BLaER1 treated with 17β-estradiol and CSF1 and Interleukin-3, amounts not matched to agents 10 nM and 100 nM (cell line): ENCODE data around the gene RELB.
"Not testable (repeated sequence)": the region's sequence is repeated elsewhere in the genome, so short reads cannot be mapped to it uniquely, and the experiment has no call there.

Experiments
- H3K27ac ChIP-seq, 11 experiments: shearing (Covaris generic); formaldehyde crosslinking; 2 replicates each; pipeline ENCODE4 v1.8.1; 2022
- H3K27me3 ChIP-seq, 11 experiments: shearing (Covaris generic); formaldehyde crosslinking; 2 replicates each; pipeline ENCODE4 v1.8.1; 2022
- H3K36me3 ChIP-seq, 11 experiments: shearing (Covaris generic); formaldehyde crosslinking; 2 replicates each; pipeline ENCODE4 v1.8.1; 2022
- H3K4me1 ChIP-seq, 10 experiments: shearing (Covaris generic); formaldehyde crosslinking; 2 replicates each; pipeline ENCODE4 v1.8.1; 2022
- H3K4me2 ChIP-seq, 11 experiments: shearing (Covaris generic); formaldehyde crosslinking; 2 replicates each; pipeline ENCODE4 v1.8.1; 2022
- H3K4me3 ChIP-seq, 10 experiments: shearing (Covaris generic); formaldehyde crosslinking; 2 replicates each; pipeline ENCODE4 v1.8.1; 2022
- H3K9ac ChIP-seq, 11 experiments: shearing (Covaris generic); formaldehyde crosslinking; 2 replicates each; pipeline ENCODE4 v1.8.1; 2022
- H3K9me3 ChIP-seq, 11 experiments: shearing (Covaris generic); formaldehyde crosslinking; replicated peaks in 1 of 11; 2 replicates each; pipeline ENCODE4 v1.8.1; 2022
- H4K20me1 ChIP-seq, 11 experiments: shearing (Covaris generic); formaldehyde crosslinking; 2 replicates each; pipeline ENCODE4 v1.8.1; 2022
- Cebpa-rat ChIP-seq, 11 experiments: shearing (Covaris generic); IDR thresholded peaks; 2 replicates each; pipeline ENCODE4 v1.8.1; 2022

RELB gene

GRCh38 chr19:44990966-44991365 lies 10.3 kb upstream of the RELB start:
- Histone ChIP-seq H4K20me1 (peaks cover 0 to 87% (median 8%) of the 10 kb centered on the region in 11 experiments; a peak in 12 of 22 replicates), H3K9me3 (no peaks in the 10 kb centered on the region), H3K27me3 (no peaks in the 10 kb centered on the region), H3K9ac (peak overlapping the region in 1 of 11 experiments; percentile 17; a peak in 1 of 22 replicates), H3K36me3 (peaks cover 65 to 85% (median 78%) of the 10 kb centered on the region in 11 experiments), H3K4me1 (peaks cover 8 to 24% (median 14%) of the 10 kb centered on the region in 10 experiments; a peak in 16 of 20 replicates), H3K4me3 (no peak overlapping the region), H3K4me2 (no peak overlapping the region), H3K27ac (no peak overlapping the region)
- no peak for TF ChIP-seq Cebpa-rat (IDR thresholded peaks at IDR 0.05)

GRCh38 chr19:44992336-44993163 lies 8.7 kb upstream of the RELB start:
- Histone ChIP-seq H3K9me3 (no peaks in the 10 kb centered on the region), H3K4me3 (no peak overlapping the region), H3K36me3 (peaks cover 50 to 69% (median 62%) of the 10 kb centered on the region in 11 experiments), H3K4me1 (peaks cover 3 to 15% (median 10%) of the 10 kb centered on the region in 10 experiments; a peak in 16 of 20 replicates), H4K20me1 (peaks cover 0 to 71% (median 7%) of the 10 kb centered on the region in 11 experiments; a peak in 9 of 22 replicates), H3K9ac (no peak overlapping the region), H3K27me3 (no peaks in the 10 kb centered on the region), H3K4me2 (no peak overlapping the region), H3K27ac (no peak overlapping the region)
- no peak for TF ChIP-seq Cebpa-rat (IDR thresholded peaks at IDR 0.05)

- Histone ChIP-seq H3K9me3 (no peaks in the 10 kb centered on the region), H3K27me3 (no peaks in the 10 kb centered on the region), H3K36me3 (peaks cover 41 to 59% (median 53%) of the 10 kb centered on the region in 11 experiments), H3K4me3 (no peak overlapping the region), H3K27ac (no peak overlapping the region), H3K4me1 (peaks cover 0 to 11% (median 9%) of the 10 kb centered on the region in 10 experiments; a peak in 10 of 20 replicates), H3K9ac (no peak overlapping the region), H3K4me2 (no peak overlapping the region), H4K20me1 (peaks cover 0 to 61% (median 4%) of the 10 kb centered on the region in 11 experiments; a peak in 8 of 22 replicates)
- TF ChIP-seq Cebpa-rat (IDR thresholded peaks at IDR 0.05): no peak
These were observed 7.7 kb upstream of the RELB start for GRCh38 chr19:44993526-44993925.

DNA sequence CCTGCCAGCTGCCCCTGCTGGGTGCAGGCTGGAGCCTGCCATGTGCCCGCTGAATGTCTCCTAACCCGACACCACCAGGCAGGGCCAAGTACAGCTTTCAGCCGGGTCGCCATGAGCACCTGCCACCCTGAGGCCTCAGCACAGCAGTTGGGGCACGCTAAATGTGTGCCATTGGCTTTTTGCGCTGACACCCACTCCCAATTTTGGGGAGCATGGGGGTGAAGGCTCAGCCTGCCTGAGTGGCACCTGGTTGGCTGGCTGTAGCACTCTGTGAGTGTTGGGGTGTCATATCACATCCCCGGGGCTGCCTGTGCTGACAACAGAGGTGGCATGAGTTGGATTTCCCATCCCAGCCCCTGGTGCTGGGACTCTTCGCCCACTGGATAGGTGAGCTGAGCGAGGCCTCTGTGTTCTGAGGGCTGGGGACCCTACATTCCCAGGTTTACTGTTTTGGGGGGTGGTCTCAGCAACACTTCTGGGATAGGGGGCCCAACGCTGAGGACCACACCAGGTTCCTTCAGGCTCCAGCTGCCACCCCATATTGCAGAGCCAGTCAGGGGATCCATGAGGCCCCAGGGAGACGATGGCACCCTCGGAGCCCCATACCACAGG lies 7.2 kb upstream of the RELB start:
- Histone ChIP-seq H3K4me2 (peak overlapping the region in 6 of 11 experiments; percentile 2 to 33 (median 10); a peak in 5 of 22 replicates), H3K4me1 (peaks cover 0 to 11% (median 9%) of the 10 kb centered on the region in 10 experiments; a peak in 11 of 20 replicates), H3K27me3 (no peaks in the 10 kb centered on the region), H3K4me3 (no peak overlapping the region), H3K9me3 (no peaks in the 10 kb centered on the region), H3K27ac (0 out of 22 replicates have a peak overlapping the region, but pooled peaks of 1 of the 11 experiments have one; percentile 16), H3K36me3 (peaks cover 36 to 54% (median 48%) of the 10 kb centered on the region in 11 experiments), H4K20me1 (peaks cover 0 to 56% (median 3%) of the 10 kb centered on the region in 11 experiments; a peak in 6 of 22 replicates), H3K9ac (peak overlapping the region in 1 of 11 experiments; percentile 14; a peak in 1 of 22 replicates)
- no peak for TF ChIP-seq Cebpa-rat (IDR thresholded peaks at IDR 0.05)

- H3K9ac ChIP-seq: no peak overlapping the region
- peaks cover 0 to 27% (median 9%) of the 10 kb centered on the region in 11 experiments; a peak in 13 of 22 replicates for H4K20me1 ChIP-seq
- no peak overlapping the region for H3K27ac ChIP-seq
- H3K4me3 ChIP-seq: no peak overlapping the region
- no peaks in the 10 kb centered on the region for H3K9me3 ChIP-seq
- peaks cover 15 to 28% (median 25%) of the 10 kb centered on the region in 10 experiments; a peak in 19 of 20 replicates for H3K4me1 ChIP-seq
- H3K36me3 ChIP-seq: peaks cover 0 to 19% (median 14%) of the 10 kb centered on the region in 11 experiments; a peak in 16 of 22 replicates
- no peak overlapping the region for H3K4me2 ChIP-seq
- no peaks in the 10 kb centered on the region for H3K27me3 ChIP-seq
- no peak for TF ChIP-seq Cebpa-rat (IDR thresholded peaks at IDR 0.05)
These were observed 3.2 kb upstream of the RELB start for GRCh38 chr19:44998025-44998424.

GRCh38 chr19:44999131-44999925 lies 1.9 kb upstream of the RELB start:
- not testable (repeated sequence) for H3K27ac ChIP-seq, H3K9ac ChIP-seq, H3K4me3 ChIP-seq, H3K9me3 ChIP-seq, H3K27me3 ChIP-seq, H3K4me2 ChIP-seq
- Histone ChIP-seq H3K4me1 (peaks cover 16 to 25% (median 20%) of the 10 kb centered on the region in 10 experiments; a peak in 19 of 20 replicates), H4K20me1 (peaks cover 0 to 20% (median 13%) of the 10 kb centered on the region in 11 experiments; a peak in 13 of 22 replicates), H3K36me3 (peaks cover under 1 to 19% (median 13%) of the 10 kb centered on the region in 11 experiments; a peak in 15 of 22 replicates)

- Histone ChIP-seq H3K4me3 (peak overlapping the region in 8 of 10 experiments; percentile 29 to 87 (median 80); a peak in 13 of 20 replicates), H3K4me2 (peak overlapping the region; percentile 64 to 87 (median 70)), H3K9ac (peak overlapping the region in 10 of 11 experiments; percentile 15 to 100 (median 46); a peak in 13 of 22 replicates), H3K36me3 (peaks cover 0 to 31% (median 23%) of the 10 kb centered on the region in 11 experiments; a peak in 13 of 22 replicates), H4K20me1 (peaks cover 0 to 28% (median 9%) of the 10 kb centered on the region in 11 experiments; a peak in 13 of 22 replicates), H3K4me1 (peaks cover 13 to 19% (median 16%) of the 10 kb centered on the region in 10 experiments; a peak in 19 of 20 replicates), H3K27ac (peak overlapping the region in 7 of 11 experiments; percentile 26 to 99 (median 61); a peak in 12 of 22 replicates)
- not testable (repeated sequence) for H3K9me3 ChIP-seq, H3K27me3 ChIP-seq
These were observed 599 bp upstream of the RELB start for GRCh38 chr19:45000665-45001064.

DNA sequence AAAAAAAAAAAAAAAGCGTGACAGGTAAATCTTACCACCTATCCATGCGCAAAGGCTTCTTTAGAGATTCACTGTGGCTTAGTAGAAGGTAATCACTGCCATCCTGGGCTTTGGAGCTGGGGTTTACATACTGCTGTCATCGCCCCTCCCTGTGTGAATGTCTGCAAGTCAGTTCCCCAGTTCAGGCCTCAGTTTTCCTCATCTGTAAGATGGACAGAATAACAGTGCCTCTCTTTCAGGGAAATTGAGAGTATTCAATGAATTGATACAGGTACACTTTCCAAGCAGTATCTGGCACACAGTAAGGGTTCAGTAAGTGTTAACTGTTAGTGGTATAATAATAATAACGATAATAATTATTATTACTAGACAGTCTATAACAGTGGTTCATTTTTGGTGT lies 2.2 kb downstream of the RELB start:
- Histone ChIP-seq H3K4me2 (no peak overlapping the region), H3K4me1 (peaks cover 13 to 38% (median 26%) of the 10 kb centered on the region in 10 experiments; a peak in 19 of 20 replicates), H4K20me1 (peaks cover 0 to 42% (median 10%) of the 10 kb centered on the region in 11 experiments; a peak in 13 of 22 replicates), H3K27me3 (no peaks in the 10 kb centered on the region), H3K27ac (no peak overlapping the region), H3K36me3 (peaks cover 8 to 59% (median 38%) of the 10 kb centered on the region in 11 experiments; a peak in 19 of 22 replicates), H3K4me3 (no peak overlapping the region), H3K9me3 (no peaks in the 10 kb centered on the region), H3K9ac (no peak overlapping the region)
- TF ChIP-seq Cebpa-rat (IDR thresholded peaks at IDR 0.05): no peak
